GM18511 (cell line): ENCODE results near the gene SDR42E1.
"Not testable (repeated sequence)": the region's sequence is repeated elsewhere in the genome, so short reads cannot be mapped to it uniquely, and the experiment has no call there.

ENCODE experiments used
- ATAC-seq: cut with Tn5 transposase; IDR thresholded peaks from one replicate; pipeline ENCODE4 v1.9.1; 2021; ENCODE audit warnings: mild to moderate bottlenecking, moderate library complexity; ENCODE audit not compliant: unreplicated experiment

SDR42E1 gene

GRCh38 chr16:82006036-82006435 lies 5.2 kb downstream of the SDR42E1 start:
- no peak for ATAC-seq

DNA sequence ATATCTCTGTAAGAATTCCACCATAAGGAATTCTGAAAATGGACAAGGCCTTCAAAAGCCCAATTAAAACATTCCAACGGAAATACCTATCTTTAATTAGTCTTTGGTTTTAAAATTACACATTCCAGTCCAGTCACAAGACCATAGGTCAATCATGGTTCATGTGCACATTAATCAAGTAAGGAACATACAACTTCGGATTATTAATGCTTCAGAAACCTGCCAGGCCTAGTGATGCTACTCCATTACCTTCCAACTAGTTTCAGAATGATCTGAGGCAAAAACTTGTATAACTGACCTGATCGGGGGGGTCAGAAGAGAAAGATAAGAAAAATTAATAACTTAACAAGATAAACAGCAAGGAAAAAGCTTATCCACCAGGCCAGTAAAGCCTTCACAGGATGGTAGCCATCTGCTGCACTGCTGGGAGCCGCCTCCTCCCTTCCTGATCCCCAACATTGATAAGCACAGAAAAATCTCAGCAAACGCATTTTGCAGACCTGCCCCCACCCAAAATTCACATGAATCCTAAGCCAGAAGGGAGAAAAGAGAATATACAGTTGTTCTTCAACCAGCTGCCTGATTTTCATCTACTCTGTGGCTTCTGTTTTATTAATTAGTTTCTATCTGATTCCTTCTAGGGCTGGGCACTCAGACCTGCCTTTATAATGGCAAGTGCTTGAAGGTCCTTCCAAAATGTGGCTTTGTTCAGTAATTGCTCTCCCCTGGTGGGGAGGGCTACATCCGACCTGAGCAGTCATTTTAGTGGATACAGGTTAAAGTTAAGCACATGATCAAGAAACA lies 6.0 kb downstream of the SDR42E1 start:
- no peak for ATAC-seq

DNA sequence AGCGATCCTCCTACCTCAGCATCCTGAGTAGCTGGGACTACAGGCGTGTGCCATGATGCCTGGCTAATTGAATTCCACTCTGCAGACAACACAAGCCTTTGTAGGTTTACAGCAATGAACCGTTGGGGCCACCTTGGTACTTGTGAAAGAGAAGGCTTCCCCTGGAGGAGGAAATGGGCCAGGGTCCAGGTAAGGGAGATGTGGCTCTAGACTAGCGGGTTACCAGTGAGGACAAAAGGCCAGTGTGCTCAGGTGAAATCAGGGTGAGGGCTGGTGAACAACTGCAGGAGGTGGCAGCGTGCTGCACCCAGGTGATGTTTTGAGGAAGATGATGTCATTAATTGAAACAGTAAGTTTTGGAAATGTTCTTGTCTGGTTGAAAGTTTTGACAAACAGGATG lies 6.7 kb downstream of the SDR42E1 start:
- ATAC-seq = no peak

DNA sequence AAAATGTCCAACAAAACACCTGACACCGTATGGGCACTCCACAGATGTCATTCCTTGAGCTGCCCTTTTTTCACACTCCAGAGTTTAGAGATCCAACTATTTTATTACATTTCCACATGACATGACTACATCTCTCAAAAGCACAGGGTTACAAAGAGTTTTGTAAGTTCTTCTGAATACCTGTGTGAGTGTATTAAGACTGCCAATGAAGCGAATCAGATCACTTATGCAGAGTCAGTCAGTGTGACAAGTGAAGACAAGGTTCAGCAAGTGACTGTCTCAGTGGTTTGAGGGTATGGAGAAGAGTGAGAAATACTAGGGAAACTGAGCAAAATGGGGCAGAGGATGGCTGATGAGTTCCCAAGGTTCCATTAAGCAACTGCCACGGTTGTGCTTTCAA lies 8.4 kb downstream of the SDR42E1 start:
- no peak for ATAC-seq

DNA sequence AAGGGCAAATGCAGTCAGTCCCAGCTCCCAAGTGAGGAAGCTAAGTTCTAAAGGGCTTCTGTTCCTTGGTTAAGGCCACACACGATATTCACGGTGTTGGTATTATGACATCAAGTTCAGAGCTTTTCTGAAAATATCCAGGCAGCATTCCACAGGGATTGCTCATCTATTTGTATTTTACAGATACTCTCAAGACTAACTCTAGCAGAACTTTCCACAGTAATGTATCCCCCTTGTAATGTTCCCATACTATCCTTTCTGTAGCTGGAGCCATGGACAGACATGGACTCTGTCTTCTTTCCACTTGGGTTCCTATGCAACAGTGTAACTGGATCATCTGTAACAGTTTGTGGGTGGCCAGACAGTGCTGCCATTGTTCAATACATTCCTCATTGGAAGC lies 13.5 kb downstream of the SDR42E1 start:
- ATAC-seq = no peak

- no peak for ATAC-seq
Observed at GRCh38 chr16:81996664-81997509, 14.4 kb downstream of the SDR42E1 start.

DNA sequence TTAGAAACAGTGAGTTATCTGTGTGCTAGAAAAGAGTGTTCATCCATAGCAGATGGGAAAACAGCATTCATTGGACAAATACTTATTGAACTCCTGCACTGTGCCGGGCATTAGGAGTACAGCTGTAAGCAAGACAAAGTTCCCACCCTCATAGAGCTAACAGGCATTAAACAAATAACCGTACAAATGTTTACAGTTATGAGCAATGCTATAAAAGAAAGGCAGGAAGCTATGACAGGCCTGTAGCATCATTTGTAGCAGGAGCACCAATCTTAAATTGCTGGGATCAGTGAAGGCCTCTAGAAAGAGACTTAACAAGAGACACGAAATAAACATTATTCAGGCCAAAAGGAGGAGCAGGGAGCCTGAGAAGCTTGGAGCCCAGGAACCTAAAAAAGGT lies 15.6 kb downstream of the SDR42E1 start:
- no peak for ATAC-seq

DNA sequence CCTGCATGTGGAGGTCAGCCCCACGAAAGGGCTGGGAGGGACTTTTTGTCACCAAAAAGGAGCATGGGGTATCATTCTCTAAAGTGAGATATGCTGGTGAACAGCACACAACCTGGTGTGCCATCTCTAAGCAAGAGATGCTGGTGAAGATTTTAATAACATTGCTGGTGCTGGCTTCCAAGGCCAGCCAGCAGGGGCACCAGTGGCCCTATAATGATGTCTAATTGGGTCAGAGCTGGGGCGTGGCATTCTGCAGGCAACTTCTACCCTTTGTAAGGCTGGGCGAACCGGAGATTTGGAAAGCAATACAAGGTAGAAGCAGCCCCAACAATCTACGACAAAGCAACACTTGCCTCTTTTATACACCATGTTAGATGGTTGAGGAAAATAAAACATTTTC lies 16.8 kb downstream of the SDR42E1 start:
- no peak for ATAC-seq

DNA sequence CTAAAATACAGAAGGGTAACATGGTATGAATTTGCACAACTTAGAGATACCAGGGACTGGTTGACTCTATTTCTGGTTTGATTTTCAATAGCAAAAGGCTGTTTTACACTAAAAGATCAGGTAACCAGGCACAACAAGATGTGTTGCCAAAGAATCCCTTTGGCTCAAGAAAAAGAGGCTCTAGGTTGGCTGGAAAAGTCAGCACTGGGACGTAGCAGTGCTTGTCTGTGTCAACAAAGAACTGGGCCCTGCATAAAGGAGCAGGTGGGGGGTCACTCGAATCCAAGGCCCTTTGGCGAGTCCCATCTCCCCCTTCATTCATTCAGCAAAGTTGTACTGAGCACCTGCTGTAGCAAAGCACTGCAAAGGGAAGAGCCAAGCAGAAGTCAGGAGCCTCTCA lies 18.4 kb downstream of the SDR42E1 start:
- ATAC-seq = no peak

- no peak for ATAC-seq
Observed at GRCh38 chr16:81987706-81988105, 23.6 kb downstream of the SDR42E1 start.

DNA sequence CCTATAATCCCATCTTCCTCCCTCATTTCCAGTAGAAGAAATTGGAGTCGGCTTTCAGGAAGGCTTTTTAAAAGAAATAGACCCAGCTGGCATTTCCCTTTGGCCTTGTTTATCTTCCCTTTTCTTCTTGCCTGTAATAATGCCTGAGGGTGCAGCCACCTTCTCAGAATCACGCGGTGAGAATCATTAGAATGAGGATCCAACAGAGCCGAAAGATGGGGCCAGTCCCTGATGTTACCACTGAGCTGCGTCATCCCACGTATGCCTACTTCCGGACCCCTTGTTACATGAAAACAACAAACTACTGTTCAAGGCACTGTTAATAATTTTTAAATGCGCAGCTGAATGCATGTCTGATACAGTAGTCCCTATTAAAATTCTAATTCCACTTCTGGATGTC lies 24.1 kb downstream of the SDR42E1 start:
- ATAC-seq = no peak

GRCh38 chr16:81977335-81977942 lies 33.8 kb downstream of the SDR42E1 start:
- ATAC-seq = not testable (repeated sequence)

DNA sequence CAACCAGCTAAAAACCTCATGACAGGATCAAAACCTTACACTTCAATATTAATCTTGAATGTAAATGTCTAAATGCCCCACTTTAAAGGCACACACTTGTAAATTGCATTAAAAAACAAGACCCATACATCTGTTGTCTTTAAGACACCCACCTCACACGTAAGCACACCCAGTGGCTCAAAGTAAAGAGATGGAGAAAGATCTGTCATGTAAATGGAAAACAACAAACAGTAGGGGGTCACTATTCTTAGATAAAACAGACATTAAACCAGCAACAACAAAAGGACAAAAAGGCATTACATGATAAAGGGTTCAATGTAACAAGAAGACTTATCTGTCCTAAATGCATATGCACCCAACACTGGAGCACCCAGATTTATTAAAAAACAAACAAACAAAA lies 35.6 kb downstream of the SDR42E1 start:
- ATAC-seq = no peak

DNA sequence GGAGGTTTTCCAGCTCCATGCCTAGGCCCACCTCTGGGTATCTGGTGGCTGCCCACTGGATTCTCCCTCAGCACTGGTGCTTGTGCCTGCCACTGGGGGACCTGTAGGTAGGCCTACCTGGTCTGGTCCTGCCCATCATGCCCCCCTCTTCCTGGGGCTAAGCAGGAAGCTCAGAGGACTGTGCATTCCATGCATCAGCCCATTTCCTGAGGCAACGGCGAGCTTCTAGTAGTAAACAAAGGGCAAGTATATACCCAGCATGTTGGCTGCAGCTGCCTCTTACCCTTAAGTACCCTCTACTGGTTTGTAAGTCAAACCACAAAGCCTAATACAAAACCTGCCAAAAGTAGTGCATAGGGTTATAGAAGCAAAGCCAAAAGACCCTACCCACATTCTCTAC lies 37.5 kb downstream of the SDR42E1 start:
- no peak for ATAC-seq

DNA sequence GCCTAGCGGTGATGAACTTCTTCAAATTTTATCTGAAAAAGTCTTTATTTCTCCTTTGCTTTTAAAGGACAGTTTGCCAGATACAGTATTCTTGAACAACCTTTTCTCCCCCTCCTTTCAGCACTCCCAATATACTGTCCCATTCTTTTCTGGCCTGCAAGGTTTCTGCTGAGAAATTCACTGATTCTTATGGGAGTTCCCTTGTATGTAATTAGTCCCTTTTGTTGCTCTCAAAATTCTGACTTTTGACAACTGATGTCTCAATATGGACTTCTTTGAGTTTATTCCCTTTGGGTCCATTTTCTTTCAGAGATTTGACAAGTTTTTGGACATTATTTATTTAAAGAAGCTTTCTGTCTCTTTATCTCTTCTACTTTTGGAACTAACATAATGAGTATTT lies 39.4 kb downstream of the SDR42E1 start:
- no peak for ATAC-seq

GRCh38 chr16:81967358-81967757 lies 43.9 kb downstream of the SDR42E1 start:
- no peak for ATAC-seq

- no peak for ATAC-seq
Observed at GRCh38 chr16:81964808-81965207, 46.5 kb downstream of the SDR42E1 start.

GRCh38 chr16:81956213-81956948 lies 54.9 kb downstream of the SDR42E1 start:
- ATAC-seq = no peak

DNA sequence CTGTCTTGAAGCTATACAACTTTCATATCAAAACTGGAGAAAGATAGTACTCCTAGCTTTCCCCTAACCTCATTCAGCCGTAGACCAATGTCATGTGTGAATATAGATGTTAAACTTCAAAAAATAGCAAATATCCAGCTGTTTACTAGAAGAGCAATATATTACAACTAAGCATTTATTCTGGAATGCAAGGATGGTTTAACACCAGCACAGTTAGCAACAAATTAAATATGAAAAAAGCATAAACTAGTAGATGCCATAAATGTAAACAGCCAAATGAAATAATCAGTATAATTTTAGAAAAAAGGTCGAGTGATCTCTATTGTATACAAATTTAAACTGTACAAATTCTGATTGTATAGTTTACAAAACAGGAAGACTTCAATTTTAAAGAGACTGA lies 59.7 kb downstream of the SDR42E1 start:
- ATAC-seq = no peak

GRCh38 chr16:81946206-81946605 lies 65.1 kb downstream of the SDR42E1 start:
- no peak for ATAC-seq

DNA sequence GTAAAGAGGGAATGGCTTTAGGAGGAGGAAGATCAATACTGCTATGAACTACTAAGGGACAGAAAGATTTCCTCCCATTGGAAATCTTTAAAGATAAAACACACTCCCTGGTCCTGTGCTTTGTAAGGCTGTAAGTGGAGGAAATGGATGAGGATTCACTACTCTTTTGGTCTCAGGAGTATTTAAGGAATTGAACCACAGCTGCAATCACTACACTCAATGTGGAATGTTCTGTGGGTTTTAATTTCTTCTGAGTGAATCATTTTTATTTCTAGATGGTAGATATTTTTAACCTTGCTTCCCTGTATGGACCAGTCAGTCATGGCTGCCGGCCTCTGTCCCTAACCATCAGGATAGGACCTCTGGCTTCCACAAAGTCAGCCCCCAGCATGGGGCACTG lies 65.6 kb downstream of the SDR42E1 start:
- ATAC-seq = no peak
